ENCODE data around the gene MAP4K4. TPM values are rescaled to one million over a fixed set of nuclear protein-coding genes. Genes with fewer than 3 reads are reported as not detected.

MAP4K4 gene
- total and polyA plus RNA-seq, 2 donors from 2014 or later, result 8.4 to 62.8 TPM

DNA sequence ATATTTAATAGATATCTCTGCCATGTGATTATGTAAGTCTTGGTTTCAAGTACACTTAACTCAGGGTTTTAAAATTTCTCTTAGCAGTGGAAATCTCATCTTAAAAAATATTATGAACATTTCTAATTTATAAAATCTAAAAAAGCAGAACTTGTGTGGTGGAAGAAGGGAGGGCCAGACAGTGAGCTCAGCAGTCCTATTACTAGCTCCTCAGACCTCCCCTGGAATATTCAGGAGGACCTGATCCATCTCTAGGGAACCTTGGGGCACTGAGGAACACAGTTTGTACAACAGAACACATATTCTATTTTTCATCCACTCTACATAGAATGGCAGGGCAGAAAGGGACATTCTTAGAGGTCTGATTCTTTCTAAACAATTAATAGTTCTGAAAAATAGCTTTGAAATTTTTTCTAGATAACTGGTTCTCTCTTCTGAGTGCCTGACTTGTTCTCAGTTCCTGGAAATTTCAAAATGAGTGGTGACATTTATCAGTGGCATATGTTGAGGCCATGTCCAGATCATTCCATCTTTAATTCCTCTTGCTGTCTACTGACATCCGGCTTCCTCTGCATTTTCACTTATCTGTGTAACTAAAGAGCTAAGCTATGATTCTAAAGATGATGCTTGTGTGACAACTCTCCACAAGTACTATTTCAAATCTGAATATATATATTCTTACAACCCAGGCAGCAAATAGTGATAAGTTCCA lies 8.2 kb upstream of the MAP4K4 start:
- TF ChIP-seq, protein P1, sequence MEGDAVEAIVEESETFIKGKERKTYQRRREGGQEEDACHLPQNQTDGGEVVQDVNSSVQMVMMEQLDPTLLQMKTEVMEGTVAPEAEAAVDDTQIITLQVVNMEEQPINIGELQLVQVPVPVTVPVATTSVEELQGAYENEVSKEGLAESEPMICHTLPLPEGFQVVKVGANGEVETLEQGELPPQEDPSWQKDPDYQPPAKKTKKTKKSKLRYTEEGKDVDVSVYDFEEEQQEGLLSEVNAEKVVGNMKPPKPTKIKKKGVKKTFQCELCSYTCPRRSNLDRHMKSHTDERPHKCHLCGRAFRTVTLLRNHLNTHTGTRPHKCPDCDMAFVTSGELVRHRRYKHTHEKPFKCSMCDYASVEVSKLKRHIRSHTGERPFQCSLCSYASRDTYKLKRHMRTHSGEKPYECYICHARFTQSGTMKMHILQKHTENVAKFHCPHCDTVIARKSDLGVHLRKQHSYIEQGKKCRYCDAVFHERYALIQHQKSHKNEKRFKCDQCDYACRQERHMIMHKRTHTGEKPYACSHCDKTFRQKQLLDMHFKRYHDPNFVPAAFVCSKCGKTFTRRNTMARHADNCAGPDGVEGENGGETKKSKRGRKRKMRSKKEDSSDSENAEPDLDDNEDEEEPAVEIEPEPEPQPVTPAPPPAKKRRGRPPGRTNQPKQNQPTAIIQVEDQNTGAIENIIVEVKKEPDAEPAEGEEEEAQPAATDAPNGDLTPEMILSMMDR (IDR thresholded peaks at IDR 0.05; ENCODE audit: borderline replicate concordance, extremely low read depth, insufficient read depth), result no peak
- H3K27me3 ChIP-seq (ENCODE audit: control insufficient read depth, insufficient read depth, low read length), result no peaks in the 10 kb centered on the region
- no peak for FAIRE-seq
- no peak for DNase-seq
- intact Hi-C loops (cut with DNase I), result no loop called here
- H3K9ac ChIP-seq (ENCODE audit: low read length in 3 of 3), result no peak overlapping the region
- H3K36me3 ChIP-seq (ENCODE audit: control insufficient read depth in 2 of 3, insufficient read depth in 3 of 3, low read length in 3 of 3), result no peaks in the 10 kb centered on the region
- no peak overlapping the region for H3K4me3 ChIP-seq (ENCODE audit: low read length in 3 of 3)
- H3K4me1 ChIP-seq (ENCODE audit: control insufficient read depth in 2 of 3, insufficient read depth in 2 of 3, low read depth in 1 of 3, low read length in 3 of 3), result peaks cover 0 to 6% (median 0%) of the 10 kb centered on the region in 3 donors
- H3K27ac ChIP-seq (ENCODE audit: low read depth in 2 of 2, low read length in 2 of 2), result no peak overlapping the region
- H3K9me3 ChIP-seq (ENCODE audit: control insufficient read depth in 2 of 3, insufficient read depth in 1 of 3, low read length in 3 of 3), result no peaks in the 10 kb centered on the region

DNA sequence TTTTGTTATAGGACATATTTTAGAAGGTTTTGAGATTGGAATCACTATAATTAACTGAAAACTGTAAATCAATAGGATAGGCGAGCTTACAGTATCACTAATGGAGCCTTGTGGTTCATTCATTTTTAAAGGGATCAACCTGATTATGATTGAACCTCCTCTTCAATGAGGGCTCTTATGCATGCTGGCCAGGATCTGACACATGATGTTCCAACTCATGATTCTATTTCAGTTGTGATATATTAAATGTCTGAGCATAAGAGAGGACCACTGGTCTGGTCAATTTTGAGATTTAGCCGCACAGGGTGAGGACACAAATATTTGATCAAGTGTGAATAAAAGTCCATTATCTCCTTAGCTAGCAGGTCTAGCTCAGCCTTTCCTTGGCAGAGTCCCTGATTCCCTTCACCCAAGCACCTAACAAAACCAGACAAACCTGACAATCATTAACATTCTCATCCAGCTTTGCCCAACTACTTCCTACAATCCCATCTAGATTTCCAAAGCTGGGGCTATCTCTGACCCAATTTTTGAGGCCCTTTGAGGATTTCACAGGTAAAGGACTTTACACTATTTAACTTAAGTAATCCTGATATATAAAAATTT lies 6.9 kb upstream of the MAP4K4 start:
- no peak overlapping the region for H3K9ac ChIP-seq (ENCODE audit: low read length in 3 of 3)
- H3K4me3 ChIP-seq (ENCODE audit: low read length in 3 of 3), result no peak overlapping the region
- no peaks in the 10 kb centered on the region for H3K9me3 ChIP-seq (ENCODE audit: control insufficient read depth in 2 of 3, insufficient read depth in 1 of 3, low read length in 3 of 3)
- DNase-seq (no peak), FAIRE-seq (no peak)
- intact Hi-C loops (cut with DNase I), result loop anchor here (10.0 kb wide), 1 partner anchor 134 kb away; no protein-coding TSS in a partner anchor
- TF ChIP-seq, protein P1 (IDR thresholded peaks at IDR 0.05; ENCODE audit: borderline replicate concordance, extremely low read depth, insufficient read depth), result no peak
- H3K4me1 ChIP-seq (ENCODE audit: control insufficient read depth in 2 of 3, insufficient read depth in 2 of 3, low read depth in 1 of 3, low read length in 3 of 3), result peaks cover 0 to 6% (median 0%) of the 10 kb centered on the region in 3 donors
- H3K27me3 ChIP-seq (ENCODE audit: control insufficient read depth, insufficient read depth, low read length), result no peaks in the 10 kb centered on the region
- no peak overlapping the region for H3K27ac ChIP-seq (ENCODE audit: low read depth in 2 of 2, low read length in 2 of 2)
- no peaks in the 10 kb centered on the region for H3K36me3 ChIP-seq (ENCODE audit: control insufficient read depth in 2 of 3, insufficient read depth in 3 of 3, low read length in 3 of 3)

DNA sequence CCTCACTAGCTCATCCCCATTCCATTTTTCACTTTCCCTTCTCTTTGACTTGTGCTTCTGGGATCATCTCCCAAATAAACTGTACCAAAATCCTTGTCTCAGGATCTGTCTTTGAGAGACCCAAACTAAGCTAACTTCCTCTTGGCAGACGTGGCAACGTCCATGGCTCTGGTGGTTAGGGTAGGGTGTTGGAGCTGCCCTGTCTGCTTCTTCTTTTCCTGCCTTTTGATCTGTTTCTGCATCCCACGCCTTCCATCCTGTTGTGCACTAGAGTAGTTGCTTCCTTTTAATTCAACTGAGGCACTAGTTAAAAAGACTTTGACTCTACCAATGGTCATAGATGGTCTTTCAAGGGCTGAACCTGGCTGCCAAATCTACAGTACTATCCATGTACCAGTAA lies 5.5 kb upstream of the MAP4K4 start:
- no peaks in the 10 kb centered on the region for H3K9me3 ChIP-seq (ENCODE audit: control insufficient read depth in 2 of 3, insufficient read depth in 1 of 3, low read length in 3 of 3)
- H3K27ac ChIP-seq (ENCODE audit: low read depth in 2 of 2, low read length in 2 of 2), result no peak overlapping the region
- H3K27me3 ChIP-seq (ENCODE audit: control insufficient read depth, insufficient read depth, low read length), result no peaks in the 10 kb centered on the region
- H3K36me3 ChIP-seq (ENCODE audit: control insufficient read depth in 2 of 3, insufficient read depth in 3 of 3, low read length in 3 of 3), result no peaks in the 10 kb centered on the region
- H3K4me3 ChIP-seq (ENCODE audit: low read length in 3 of 3), result no peak overlapping the region
- no peak overlapping the region for H3K9ac ChIP-seq (ENCODE audit: low read length in 3 of 3)
- intact Hi-C loops (cut with DNase I), result loop anchor here (10.0 kb wide), 1 partner anchor 133 kb away; no protein-coding TSS in a partner anchor
- FAIRE-seq, result no peak
- DNase-seq, result no peak
- peaks cover 0 to 6% (median 2%) of the 10 kb centered on the region in 3 donors for H3K4me1 ChIP-seq (ENCODE audit: control insufficient read depth in 2 of 3, insufficient read depth in 2 of 3, low read depth in 1 of 3, low read length in 3 of 3)
- TF ChIP-seq, protein P1 (IDR thresholded peaks at IDR 0.05; ENCODE audit: borderline replicate concordance, extremely low read depth, insufficient read depth), result no peak

Data from kidney (tissue), 14 donors.